ENCODE results near the gene ANKRD29. TPM values are rescaled to one million over a fixed set of nuclear protein-coding genes. Genes with fewer than 3 reads are reported as not detected.

Gene ANKRD29
- total RNA-seq, 1 experiment from 2014 or later = 6.9 TPM

GRCh38 chr18:23650968-23651927 lies 11.5 kb downstream of the ANKRD29 start:
- H3K27ac Mint-ChIP-seq (ENCODE audit: unreplicated experiment) = peak overlapping the region; percentile 37
- intact Hi-C loops (cut with micrococcal nuclease; ENCODE audit: unreplicated experiment) = loop anchor here (1.0 kb wide), 1 partner anchor 24 kb away; no protein-coding TSS in a partner anchor

GRCh38 chr18:23648940-23649607 lies 13.6 kb downstream of the ANKRD29 start:
- Mint-ChIP-seq H3K9me3 (ENCODE audit: low read depth, unreplicated experiment) (no peaks in the 10 kb centered on the region), H3K4me3 (ENCODE audit: low read depth, unreplicated experiment) (no peak overlapping the region), H3K4me1 (ENCODE audit: low read depth, unreplicated experiment) (peaks cover 45% of the 10 kb centered on the region), H3K27me3 (ENCODE audit: unreplicated experiment) (no peaks in the 10 kb centered on the region), H3K27ac (ENCODE audit: unreplicated experiment) (no peak overlapping the region), H3K36me3 (ENCODE audit: insufficient read depth, unreplicated experiment) (no peaks in the 10 kb centered on the region)
- no peak for TF ChIP-seq CTCF (IDR thresholded peaks at IDR 0.05; ENCODE audit: unreplicated experiment)
- intact Hi-C loops (cut with micrococcal nuclease; ENCODE audit: unreplicated experiment) = no loop called here
- BruUV-seq (replicated peaks) = no TSS peak
- DNase-seq = no peak
- CTCF ChIA-PET = no interaction called here

More at GRCh38 chr18:23650968-23651927, 11.5 kb downstream of the ANKRD29 start:
- Mint-ChIP-seq H3K4me1 (ENCODE audit: low read depth, unreplicated experiment) (peaks cover 45% of the 10 kb centered on the region), H3K9me3 (ENCODE audit: low read depth, unreplicated experiment) (no peaks in the 10 kb centered on the region), H3K36me3 (ENCODE audit: insufficient read depth, unreplicated experiment) (no peaks in the 10 kb centered on the region), H3K27me3 (ENCODE audit: unreplicated experiment) (no peaks in the 10 kb centered on the region), H3K4me3 (ENCODE audit: low read depth, unreplicated experiment) (no peak overlapping the region)
- CTCF ChIA-PET = interaction anchor here (0.5 to 1.8 kb wide), 9 partner anchors 24 to 52 kb away, joined by 3 to 7 read pairs (median 3); partner anchors contain the start of gene LAMA3
- no TSS peak for BruUV-seq (replicated peaks)
- TF ChIP-seq CTCF (IDR thresholded peaks at IDR 0.05; ENCODE audit: unreplicated experiment) = no peak
- DNase-seq = peak; percentile 30

GRCh38 chr18:23648456-23648855 lies 14.3 kb downstream of the ANKRD29 start:
- CTCF ChIA-PET = no interaction called here
- H3K4me1 Mint-ChIP-seq (ENCODE audit: low read depth, unreplicated experiment) = peaks cover 45% of the 10 kb centered on the region
- no peak for DNase-seq
- BruUV-seq (replicated peaks) = no TSS peak
- intact Hi-C loops (cut with micrococcal nuclease; ENCODE audit: unreplicated experiment) = no loop called here
- H3K36me3 Mint-ChIP-seq (ENCODE audit: insufficient read depth, unreplicated experiment) = no peaks in the 10 kb centered on the region
- no peaks in the 10 kb centered on the region for H3K9me3 Mint-ChIP-seq (ENCODE audit: low read depth, unreplicated experiment)
- no peak overlapping the region for H3K27ac Mint-ChIP-seq (ENCODE audit: unreplicated experiment)
- no peak for TF ChIP-seq CTCF (IDR thresholded peaks at IDR 0.05; ENCODE audit: unreplicated experiment)
- H3K4me3 Mint-ChIP-seq (ENCODE audit: low read depth, unreplicated experiment) = no peak overlapping the region
- H3K27me3 Mint-ChIP-seq (ENCODE audit: unreplicated experiment) = no peaks in the 10 kb centered on the region

GRCh38 chr18:23646282-23646681 lies 16.4 kb downstream of the ANKRD29 start:
- Mint-ChIP-seq H3K27me3 (ENCODE audit: unreplicated experiment) (no peaks in the 10 kb centered on the region), H3K9me3 (ENCODE audit: low read depth, unreplicated experiment) (no peaks in the 10 kb centered on the region), H3K27ac (ENCODE audit: unreplicated experiment) (no peak overlapping the region), H3K4me1 (ENCODE audit: low read depth, unreplicated experiment) (peaks cover 30% of the 10 kb centered on the region), H3K36me3 (ENCODE audit: insufficient read depth, unreplicated experiment) (no peaks in the 10 kb centered on the region), H3K4me3 (ENCODE audit: low read depth, unreplicated experiment) (no peak overlapping the region)
- intact Hi-C loops (cut with micrococcal nuclease; ENCODE audit: unreplicated experiment) = no loop called here
- no TSS peak for BruUV-seq (replicated peaks)
- TF ChIP-seq CTCF (IDR thresholded peaks at IDR 0.05; ENCODE audit: unreplicated experiment) = no peak
- CTCF ChIA-PET = no interaction called here
- DNase-seq = no peak

Measured in Calu3 (cell line).